ENCODE measurements around the gene SLC7A6OS.

- TF ChIP-seq CTCF (IDR thresholded peaks at IDR 0.05; ENCODE audit: low read depth, low read length) (no peak), POLR2A (IDR thresholded peaks at IDR 0.05; ENCODE audit: extremely low read depth, insufficient read length) (no peak)
Measured at GRCh38 chr16:68288252-68288650, 22.5 kb downstream of the SLC7A6OS start.
